Mononuclear cell (primary cell): ENCODE data around the gene TYSND1. TPM values are rescaled to one million over a fixed set of nuclear protein-coding genes. Genes with fewer than 3 reads are reported as not detected.
"Not testable (repeated sequence)": the region's sequence is repeated elsewhere in the genome, so short reads cannot be mapped to it uniquely, and the experiment has no call there.

Source experiments
- H3K27me3 ChIP-seq: 2 replicates; pipeline ENCODE4 v1.6.0; 2011; ENCODE audit warnings: low read length, control low read depth; ENCODE audit not compliant: insufficient read depth
- H3K4me1 ChIP-seq: 2 replicates; pipeline ENCODE4 v1.5.1; 2011; ENCODE audit warnings: mild to moderate bottlenecking, low read length, control low read depth; ENCODE audit not compliant: insufficient read depth
- H3K4me3 ChIP-seq: 2 replicates; pipeline ENCODE4 v1.5.1; 2011; ENCODE audit warnings: mild to moderate bottlenecking, low read length, moderate library complexity
- H3K9me3 ChIP-seq: 2 replicates; pipeline ENCODE4 v1.5.1; 2011; ENCODE audit warnings: low read depth, mild to moderate bottlenecking, control low read depth, low read length
- total RNA-seq: library from RNA; depleted of rRNA; stranded (reverse); fragments of >200 nt; gene quantifications from one replicate; pipeline ENCODE4 v1.2.3, GENCODE V29; 2012

TYSND1 gene
- total RNA-seq, 1 donor: 6.1 TPM

- Histone ChIP-seq H3K27me3 (no peaks in the 10 kb centered on the region), H3K4me3 (no peak overlapping the region), H3K9me3 (no peaks in the 10 kb centered on the region), H3K4me1 (peaks cover 19% of the 10 kb centered on the region)
Observed at GRCh38 chr10:70130878-70131559, 15.5 kb downstream of the TYSND1 start.

- no peaks in the 10 kb centered on the region for H3K27me3 ChIP-seq
- H3K4me1 ChIP-seq: peaks cover 4% of the 10 kb centered on the region
- no peak overlapping the region for H3K4me3 ChIP-seq
- H3K9me3 ChIP-seq: no peaks in the 10 kb centered on the region
Observed at GRCh38 chr10:70126700-70127395, 19.7 kb downstream of the TYSND1 start.

GRCh38 chr10:70125918-70126552, 20.5 kb downstream of the TYSND1 start:
- Histone ChIP-seq H3K27me3 (no peaks in the 10 kb centered on the region), H3K9me3 (no peaks in the 10 kb centered on the region), H3K4me3 (no peak overlapping the region), H3K4me1 (no peaks in the 10 kb centered on the region)

- H3K4me1 ChIP-seq: no peaks in the 10 kb centered on the region
Observed at GRCh38 chr10:70124918-70125317, 21.6 kb downstream of the TYSND1 start.

GRCh38 chr10:70124415-70124814, 22.1 kb downstream of the TYSND1 start:
- Histone ChIP-seq H3K27me3 (no peaks in the 10 kb centered on the region), H3K4me3 (no peak overlapping the region), H3K9me3 (no peaks in the 10 kb centered on the region), H3K4me1 (no peaks in the 10 kb centered on the region)

More at GRCh38 chr10:70124918-70125317, 21.6 kb downstream of the TYSND1 start:
- no peaks in the 10 kb centered on the region for H3K9me3 ChIP-seq
- no peak overlapping the region for H3K4me3 ChIP-seq
- no peaks in the 10 kb centered on the region for H3K27me3 ChIP-seq

- H3K27me3 ChIP-seq: no peaks in the 10 kb centered on the region
- no peak overlapping the region for H3K4me3 ChIP-seq
- H3K4me1 ChIP-seq: no peaks in the 10 kb centered on the region
- no peaks in the 10 kb centered on the region for H3K9me3 ChIP-seq
Observed at GRCh38 chr10:70123817-70124216, 22.7 kb downstream of the TYSND1 start.

- not testable (repeated sequence) for H3K27me3 ChIP-seq, H3K4me1 ChIP-seq, H3K9me3 ChIP-seq, H3K4me3 ChIP-seq
Observed at GRCh38 chr10:70123166-70123565, 23.3 kb downstream of the TYSND1 start.

GRCh38 chr10:70122742-70123141, 23.8 kb downstream of the TYSND1 start:
- H3K27me3 ChIP-seq: no peaks in the 10 kb centered on the region
- no peaks in the 10 kb centered on the region for H3K4me1 ChIP-seq
- H3K9me3 ChIP-seq: no peaks in the 10 kb centered on the region
- no peak overlapping the region for H3K4me3 ChIP-seq

- H3K4me3 ChIP-seq: no peak overlapping the region
- no peaks in the 10 kb centered on the region for H3K27me3 ChIP-seq
- H3K4me1 ChIP-seq: peaks cover under 1% of the 10 kb centered on the region
- no peaks in the 10 kb centered on the region for H3K9me3 ChIP-seq
Observed at GRCh38 chr10:70121281-70121949, 25.1 kb downstream of the TYSND1 start.

- no peaks in the 10 kb centered on the region for H3K27me3 ChIP-seq
- no peaks in the 10 kb centered on the region for H3K9me3 ChIP-seq
Observed at GRCh38 chr10:70120417-70120816, 26.1 kb downstream of the TYSND1 start.

GRCh38 chr10:70119623-70120022, 26.9 kb downstream of the TYSND1 start:
- no peaks in the 10 kb centered on the region for H3K9me3 ChIP-seq
- no peak overlapping the region for H3K4me3 ChIP-seq
- H3K27me3 ChIP-seq: no peaks in the 10 kb centered on the region
- peaks cover 6% of the 10 kb centered on the region for H3K4me1 ChIP-seq

More at GRCh38 chr10:70120417-70120816, 26.1 kb downstream of the TYSND1 start:
- Histone ChIP-seq H3K4me3 (no peak overlapping the region), H3K4me1 (peaks cover 6% of the 10 kb centered on the region)

- Histone ChIP-seq H3K4me1 (peaks cover 6% of the 10 kb centered on the region), H3K4me3 (no peak overlapping the region), H3K9me3 (no peaks in the 10 kb centered on the region), H3K27me3 (no peaks in the 10 kb centered on the region)
Observed at GRCh38 chr10:70119197-70119596, 27.3 kb downstream of the TYSND1 start.

- peaks cover 6% of the 10 kb centered on the region for H3K4me1 ChIP-seq
- no peaks in the 10 kb centered on the region for H3K27me3 ChIP-seq
- no peaks in the 10 kb centered on the region for H3K9me3 ChIP-seq
- H3K4me3 ChIP-seq: no peak overlapping the region
Observed at GRCh38 chr10:70118196-70118595, 28.3 kb downstream of the TYSND1 start.

- Histone ChIP-seq H3K27me3 (no peaks in the 10 kb centered on the region), H3K9me3 (no peaks in the 10 kb centered on the region), H3K4me1 (peaks cover 6% of the 10 kb centered on the region), H3K4me3 (no peak overlapping the region)
Observed at GRCh38 chr10:70117646-70118045, 28.9 kb downstream of the TYSND1 start.
